Tibial nerve (tissue), 4 donors: ENCODE measurements around the gene PRR35.

Source experiments
- EP300 ChIP-seq, 2 donors: sonication (generic); formaldehyde crosslinking; IDR thresholded peaks; one replicate each; pipeline ENCODE4 v1.6.1; 2017; ENCODE audit warnings: antibody characterized with exemption in 2 of 2, mild to moderate bottlenecking in 1 of 2
- POLR2A ChIP-seq, 2 donors: fragments of 450-650 bp; IDR thresholded peaks; one replicate each; pipeline ENCODE4 v1.6.1; 2017; ENCODE audit warnings: antibody characterized with exemption in 2 of 2, mild to moderate bottlenecking in 2 of 2, moderate library complexity in 2 of 2
- TF ChIP-seq, protein P1 (sequence below), 5 experiments: fragments of 200-600 bp in 3 of 5; fragments of 450-650 bp in 2 of 5; sonication (generic) in 3 of 5; IDR thresholded peaks; one replicate each; pipeline ENCODE4 v1.5.1; 2016 to 2019; ENCODE audit warnings: antibody characterized with exemption in 5 of 5, mild to moderate bottlenecking in 3 of 5, moderate library complexity in 2 of 5

GRCh38 chr16:588889-589657 lies 28.9 kb downstream of the PRR35 start:
- TF ChIP-seq POLR2A (IDR thresholded peaks at IDR 0.05) (peak; percentile 56 to 79), EP300 (IDR thresholded peaks at IDR 0.05) (peak in 1 of 2 donors; percentile 57)
- TF ChIP-seq, protein P1, sequence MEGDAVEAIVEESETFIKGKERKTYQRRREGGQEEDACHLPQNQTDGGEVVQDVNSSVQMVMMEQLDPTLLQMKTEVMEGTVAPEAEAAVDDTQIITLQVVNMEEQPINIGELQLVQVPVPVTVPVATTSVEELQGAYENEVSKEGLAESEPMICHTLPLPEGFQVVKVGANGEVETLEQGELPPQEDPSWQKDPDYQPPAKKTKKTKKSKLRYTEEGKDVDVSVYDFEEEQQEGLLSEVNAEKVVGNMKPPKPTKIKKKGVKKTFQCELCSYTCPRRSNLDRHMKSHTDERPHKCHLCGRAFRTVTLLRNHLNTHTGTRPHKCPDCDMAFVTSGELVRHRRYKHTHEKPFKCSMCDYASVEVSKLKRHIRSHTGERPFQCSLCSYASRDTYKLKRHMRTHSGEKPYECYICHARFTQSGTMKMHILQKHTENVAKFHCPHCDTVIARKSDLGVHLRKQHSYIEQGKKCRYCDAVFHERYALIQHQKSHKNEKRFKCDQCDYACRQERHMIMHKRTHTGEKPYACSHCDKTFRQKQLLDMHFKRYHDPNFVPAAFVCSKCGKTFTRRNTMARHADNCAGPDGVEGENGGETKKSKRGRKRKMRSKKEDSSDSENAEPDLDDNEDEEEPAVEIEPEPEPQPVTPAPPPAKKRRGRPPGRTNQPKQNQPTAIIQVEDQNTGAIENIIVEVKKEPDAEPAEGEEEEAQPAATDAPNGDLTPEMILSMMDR (IDR thresholded peaks at IDR 0.05) = no peak
